SK-N-SH (cell line): ENCODE results near the gene ARHGAP15.

Experiments
- CTCF ChIP-seq: fragments of 200-600 bp; sonication (generic); IDR thresholded peaks from 2 replicates; pipeline ENCODE4 v1.6.1; 2017; ENCODE audit warnings: antibody characterized with exemption, mild to moderate bottlenecking, moderate library complexity
- EP300 ChIP-seq, 2 experiments: IDR thresholded peaks; 2 replicates each; pipeline versions ENCODE4 v1.4.0 to v1.6.1; 2012; ENCODE audit warnings: borderline replicate concordance in 1 of 2, low read depth in 1 of 2, low read length in 1 of 2
- MAX ChIP-seq: IDR thresholded peaks from 2 replicates; pipeline ENCODE4 v1.4.0; 2012; ENCODE audit warnings: low read depth
- RAD21 ChIP-seq: IDR thresholded peaks from 2 replicates; pipeline ENCODE4 v1.6.1; 2012; ENCODE audit warnings: mild to moderate bottlenecking, low read length
- RCOR1 ChIP-seq: fragments of 150-350 bp; IDR thresholded peaks from 2 replicates; pipeline ENCODE4 v1.6.1; 2017; ENCODE audit warnings: antibody characterized with exemption, low read length
- REST ChIP-seq: IDR thresholded peaks from 2 replicates; pipeline ENCODE4 v1.6.1; 2012; ENCODE audit warnings: mild to moderate bottlenecking, low read depth, low read length, moderate library complexity
- RFX5 ChIP-seq: IDR thresholded peaks from 2 replicates; pipeline ENCODE4 v1.6.1; 2012; ENCODE audit warnings: mild to moderate bottlenecking, improper control_type of control experiment, low read length
- USF1 ChIP-seq: IDR thresholded peaks from 2 replicates; pipeline ENCODE4 v1.4.0; 2012; ENCODE audit warnings: low read depth, borderline replicate concordance
- YY1 ChIP-seq: IDR thresholded peaks from 2 replicates; pipeline ENCODE4 v1.4.0; 2012; ENCODE audit warnings: low read depth, mild to moderate bottlenecking
- ZBTB33 ChIP-seq: IDR thresholded peaks from 2 replicates; pipeline ENCODE4 v1.4.0; 2012; ENCODE audit warnings: low read depth, borderline replicate concordance

GRCh38 chr2:143482771-143483170, 353.6 kb downstream of the ARHGAP15 start:
- no peak for TF ChIP-seq CTCF
- no peak for TF ChIP-seq RFX5
- TF ChIP-seq EP300 (IDR thresholded peaks at IDR 0.05; ENCODE audit: borderline replicate concordance in 1 of 2, low read depth in 1 of 2, low read length in 1 of 2) = no peak
- TF ChIP-seq REST = no peak
- TF ChIP-seq RAD21 = no peak
- TF ChIP-seq MAX = no peak
- TF ChIP-seq YY1 = no peak
- TF ChIP-seq USF1 = no peak
- no peak for TF ChIP-seq RCOR1
- no peak for TF ChIP-seq ZBTB33
